ENCODE data around the gene TOR1A. TPM values are rescaled to one million over a fixed set of nuclear protein-coding genes. Genes with fewer than 3 reads are reported as not detected.

TOR1A gene
- total and polyA plus RNA-seq, 2 donors (not counting 1 experiment from before 2014, with no cell fraction given): 31.5 to 80.2 TPM

DNA sequence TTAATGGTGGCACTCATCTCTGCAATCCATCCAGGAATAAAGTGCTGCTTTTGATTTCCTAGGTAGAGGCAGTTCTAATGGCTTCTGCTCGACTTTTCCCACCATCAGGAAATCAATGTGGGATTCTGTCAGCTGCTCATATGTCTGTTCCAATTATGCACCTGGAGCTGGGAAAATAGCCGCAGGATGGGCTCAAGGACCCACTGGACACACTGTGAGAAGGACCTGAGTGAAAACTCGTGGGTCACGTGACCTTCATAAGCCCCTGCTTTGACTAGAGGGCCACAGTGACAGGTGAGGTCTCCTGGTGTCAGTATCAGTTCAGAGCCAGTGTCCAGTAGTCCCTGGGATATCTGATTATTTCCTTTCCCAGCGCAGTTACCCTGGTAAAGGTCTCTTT, 53.2 kb downstream of the TOR1A start:
- Histone ChIP-seq H3K4me2 (ENCODE audit: extremely low read depth, insufficient read depth, low read length) (no peak overlapping the region), H3K9me3 (ENCODE audit: control insufficient read depth, insufficient read depth, low read depth, low read length) (no peaks in the 10 kb centered on the region), H3K79me2 (ENCODE audit: control insufficient read depth, insufficient read depth, low read length) (no peaks in the 10 kb centered on the region), H3K4me3 (replicated peaks in 1 of 4; ENCODE audit: control extremely low read depth in 1 of 4, insufficient read depth in 1 of 4, low read depth in 3 of 4, low read length in 4 of 4) (no peak overlapping the region), H3K4me1 (ENCODE audit: control insufficient read depth, extremely low read depth, insufficient read depth, low read length) (peaks cover 8% of the 10 kb centered on the region), H4K20me1 (ENCODE audit: control insufficient read depth, extremely low read depth, insufficient read depth, low read length) (no peaks in the 10 kb centered on the region), H2AFZ (ENCODE audit: low read length) (no peak overlapping the region), H3K27ac (ENCODE audit: insufficient read depth, low read length) (no peak overlapping the region), H3K27me3 (ENCODE audit: control insufficient read depth, insufficient read depth, low read length) (no peaks in the 10 kb centered on the region), H3K9ac (ENCODE audit: insufficient read depth, low read length) (no peak overlapping the region), H3K36me3 (ENCODE audit: control insufficient read depth, insufficient read depth, low read length) (no peaks in the 10 kb centered on the region)
- DNase-seq (ENCODE audit: low read depth in 2 of 2): no peak
- TF ChIP-seq CTCF (conservative IDR thresholded peaks at IDR 0.05 in 1 of 2, IDR thresholded peaks at IDR 0.05 in 1 of 2; ENCODE audit: low read depth in 1 of 2, low read length in 2 of 2) (no peak), EZH2 (IDR thresholded peaks at IDR 0.05; ENCODE audit: low read length, missing control alignments) (no peak)

DNA sequence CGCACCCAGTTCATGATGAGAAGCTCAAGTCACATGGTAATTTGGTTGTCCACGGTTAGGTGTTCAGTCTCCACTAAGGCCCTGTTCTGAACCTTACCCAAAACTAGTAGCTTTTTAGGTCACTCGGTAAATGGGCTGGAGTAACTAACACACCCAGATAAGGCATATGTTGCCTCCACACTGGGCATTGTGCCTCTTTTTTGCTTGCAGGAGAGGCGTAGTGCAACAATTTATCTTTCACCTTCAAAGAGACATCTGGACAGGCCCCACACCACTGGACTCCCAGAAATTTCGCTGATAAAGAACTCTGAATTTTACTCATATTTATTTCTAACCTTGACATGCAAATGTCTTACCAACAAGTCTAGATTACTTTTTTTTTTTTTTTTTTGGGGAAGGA, 54.3 kb downstream of the TOR1A start:
- Histone ChIP-seq H3K79me2 (ENCODE audit: control insufficient read depth, insufficient read depth, low read length) (no peaks in the 10 kb centered on the region), H2AFZ (ENCODE audit: low read length) (no peak overlapping the region), H3K4me2 (ENCODE audit: extremely low read depth, insufficient read depth, low read length) (no peak overlapping the region), H3K9ac (ENCODE audit: insufficient read depth, low read length) (no peak overlapping the region), H3K9me3 (ENCODE audit: control insufficient read depth, insufficient read depth, low read depth, low read length) (no peaks in the 10 kb centered on the region), H4K20me1 (ENCODE audit: control insufficient read depth, extremely low read depth, insufficient read depth, low read length) (no peaks in the 10 kb centered on the region), H3K4me3 (replicated peaks in 1 of 4; ENCODE audit: control extremely low read depth in 1 of 4, insufficient read depth in 1 of 4, low read depth in 3 of 4, low read length in 4 of 4) (no peak overlapping the region), H3K27me3 (ENCODE audit: control insufficient read depth, insufficient read depth, low read length) (no peaks in the 10 kb centered on the region), H3K27ac (ENCODE audit: insufficient read depth, low read length) (no peak overlapping the region), H3K4me1 (ENCODE audit: control insufficient read depth, extremely low read depth, insufficient read depth, low read length) (peaks cover 8% of the 10 kb centered on the region), H3K36me3 (ENCODE audit: control insufficient read depth, insufficient read depth, low read length) (no peaks in the 10 kb centered on the region)
- TF ChIP-seq CTCF (conservative IDR thresholded peaks at IDR 0.05 in 1 of 2, IDR thresholded peaks at IDR 0.05 in 1 of 2; ENCODE audit: low read depth in 1 of 2, low read length in 2 of 2) (no peak), EZH2 (IDR thresholded peaks at IDR 0.05; ENCODE audit: low read length, missing control alignments) (no peak)
- DNase-seq (ENCODE audit: low read depth in 2 of 2): no peak

GRCh38 chr9:129768486-129768885, 55.5 kb downstream of the TOR1A start:
- Histone ChIP-seq H3K27me3 (ENCODE audit: control insufficient read depth, insufficient read depth, low read length) (no peaks in the 10 kb centered on the region), H3K4me3 (replicated peaks in 1 of 4; ENCODE audit: control extremely low read depth in 1 of 4, insufficient read depth in 1 of 4, low read depth in 3 of 4, low read length in 4 of 4) (no peak overlapping the region), H3K9me3 (ENCODE audit: control insufficient read depth, insufficient read depth, low read depth, low read length) (no peaks in the 10 kb centered on the region), H4K20me1 (ENCODE audit: control insufficient read depth, extremely low read depth, insufficient read depth, low read length) (no peaks in the 10 kb centered on the region), H2AFZ (ENCODE audit: low read length) (no peak overlapping the region), H3K79me2 (ENCODE audit: control insufficient read depth, insufficient read depth, low read length) (no peaks in the 10 kb centered on the region), H3K9ac (ENCODE audit: insufficient read depth, low read length) (no peak overlapping the region), H3K36me3 (ENCODE audit: control insufficient read depth, insufficient read depth, low read length) (no peaks in the 10 kb centered on the region), H3K4me2 (ENCODE audit: extremely low read depth, insufficient read depth, low read length) (no peak overlapping the region), H3K27ac (ENCODE audit: insufficient read depth, low read length) (no peak overlapping the region), H3K4me1 (ENCODE audit: control insufficient read depth, extremely low read depth, insufficient read depth, low read length) (peaks cover 6% of the 10 kb centered on the region)
- DNase-seq (ENCODE audit: low read depth in 2 of 2): no peak
- TF ChIP-seq EZH2 (IDR thresholded peaks at IDR 0.05; ENCODE audit: low read length, missing control alignments) (no peak), CTCF (conservative IDR thresholded peaks at IDR 0.05 in 1 of 2, IDR thresholded peaks at IDR 0.05 in 1 of 2; ENCODE audit: low read depth in 1 of 2, low read length in 2 of 2) (no peak)
